SK-N-SH (cell line): ENCODE data around the gene GPR15LG. TPM values are rescaled to one million over a fixed set of nuclear protein-coding genes. Genes with fewer than 3 reads are reported as not detected.

ENCODE experiments used
- CTCF ChIA-PET: fragments of 300-600, 350-600 bp; formaldehyde crosslinking; extraction: SDS; loops from one replicate; lab custom pipeline; 2021; lab: Yijun Ruan, JAX
- POLR2A ChIA-PET: fragments of 350-600 bp; sonication (Branson Sonifier 250); formaldehyde crosslinking; extraction: SDS; loops from one replicate; lab custom pipeline; 2020; ENCODE audit warnings: antibody characterized with exemption, inconsistent platforms; lab: Yijun Ruan, JAX
- DNase-seq: peaks from one replicate; pipeline ENCODE4 v3.0.0; 2012
- H2AFZ ChIP-seq: fragments of 200-600 bp; sonication (generic); 2 replicates; pipeline ENCODE4 v1.8.1; 2016; ENCODE audit warnings: antibody characterized with exemption, mild to moderate bottlenecking, low read depth
- H3F3A ChIP-seq: fragments of 200-600 bp; sonication (generic); replicated peaks from 2 replicates; pipeline ENCODE3; 2016; ENCODE audit warnings: antibody characterized with exemption, mild to moderate bottlenecking; ENCODE audit not compliant: insufficient read depth
- H3K27ac ChIP-seq, 2 experiments: fragments of 200-500 bp in 1 of 2; fragments of 200-600 bp in 1 of 2; sonication (Bioruptor generic) in 1 of 2; sonication (generic), shearing (Covaris generic) in 1 of 2; 2 replicates each; pipeline versions ENCODE4 v1.5.1 to v1.6.1; 2014 to 2016; ENCODE audit warnings: low read depth in 2 of 2, inconsistent platforms in 1 of 2, low read length in 1 of 2, mild to moderate bottlenecking in 1 of 2, mixed read lengths in 1 of 2
- H3K27me3 ChIP-seq: fragments of 200-600 bp; sonication (generic), shearing (Covaris generic); 2 replicates; pipeline ENCODE4 v1.6.1; 2016; ENCODE audit warnings: mixed run types; ENCODE audit not compliant: insufficient read depth
- H3K36me3 ChIP-seq, 2 experiments: fragments of 200-500 bp in 1 of 2; fragments of 200-600 bp in 1 of 2; sonication (Bioruptor generic) in 1 of 2; sonication (generic) in 1 of 2; replicated peaks in 1 of 2; 2 replicates each; pipeline versions ENCODE3 to v1.5.1; 2014 to 2016; ENCODE audit warnings: low read length in 1 of 2, mild to moderate bottlenecking in 1 of 2; ENCODE audit not compliant: insufficient read depth in 2 of 2, control insufficient read depth in 1 of 2
- H3K4me1 ChIP-seq, 2 experiments: fragments of 200-500 bp in 1 of 2; fragments of 200-600 bp in 1 of 2; sonication (Bioruptor generic) in 1 of 2; sonication (generic), shearing (Covaris generic) in 1 of 2; 2 replicates each; pipeline versions ENCODE4 v1.5.1 to v1.6.1; 2014 to 2016; ENCODE audit warnings: low read depth in 1 of 2, low read length in 1 of 2, mixed run types in 1 of 2; ENCODE audit not compliant: insufficient read depth in 2 of 2, control insufficient read depth in 1 of 2
- H3K4me2 ChIP-seq: fragments of 200-600 bp; sonication (generic), shearing (Covaris generic); 2 replicates; pipeline ENCODE4 v1.6.1; 2017; ENCODE audit warnings: mixed run types
- H3K4me3 ChIP-seq, 2 experiments: fragments of 200-500 bp in 1 of 2; fragments of 200-600 bp in 1 of 2; sonication (Bioruptor generic) in 1 of 2; sonication (generic), shearing (Covaris generic) in 1 of 2; 2 replicates each; pipeline versions ENCODE4 v1.5.1 to v1.8.1; 2014 to 2016; ENCODE audit warnings: low read depth in 2 of 2, inconsistent platforms in 1 of 2, low read length in 1 of 2, mild to moderate bottlenecking in 1 of 2, mixed read lengths in 1 of 2, moderate library complexity in 1 of 2
- H3K79me2 ChIP-seq: fragments of 200-600 bp; sonication (generic); 2 replicates; pipeline ENCODE4 v1.8.1; 2017; ENCODE audit warnings: mild to moderate bottlenecking; ENCODE audit not compliant: insufficient read depth
- H3K9ac ChIP-seq: fragments of 200-600 bp; sonication (generic); 2 replicates; pipeline ENCODE4 v1.6.1; 2017; ENCODE audit warnings: mixed run types
- H3K9me2 ChIP-seq: fragments of 200-600 bp; sonication (generic); 2 replicates; pipeline ENCODE4 v1.6.1; 2017; ENCODE audit warnings: mixed run types
- H3K9me3 ChIP-seq: fragments of 200-600 bp; sonication (generic); 2 replicates; pipeline ENCODE4 v1.6.1; 2017; ENCODE audit warnings: mixed run types, mild to moderate bottlenecking, moderate library complexity
- H4K20me1 ChIP-seq: fragments of 200-600 bp; sonication (generic); 2 replicates; pipeline ENCODE4 v1.6.1; 2017; ENCODE audit warnings: mild to moderate bottlenecking, mixed run types; ENCODE audit not compliant: insufficient read depth
- ELF1 ChIP-seq: IDR thresholded peaks from 2 replicates; pipeline ENCODE4 v1.4.0; 2012
- EP300 ChIP-seq, 2 experiments: IDR thresholded peaks; 2 replicates each; pipeline versions ENCODE4 v1.4.0 to v1.6.1; 2012; ENCODE audit warnings: borderline replicate concordance in 1 of 2, low read depth in 1 of 2, low read length in 1 of 2
- EZH2phosphoT487 ChIP-seq: fragments of 200-600 bp; sonication (generic); IDR thresholded peaks from 2 replicates; pipeline ENCODE4 v1.6.1; 2017; ENCODE audit warnings: low read depth, mixed run types, mild to moderate bottlenecking, antibody characterized with exemption, moderate library complexity, borderline replicate concordance
- FOSL2 ChIP-seq: IDR thresholded peaks from 2 replicates; pipeline ENCODE4 v1.4.0; 2012; ENCODE audit warnings: low read depth, mild to moderate bottlenecking, moderate library complexity, borderline replicate concordance
- FOXJ3 ChIP-seq: sonication (generic); formaldehyde crosslinking; IDR thresholded peaks from 2 replicates; pipeline ENCODE4 v1.5.1; 2020; ENCODE audit warnings: mild to moderate bottlenecking, missing genetic modification reagents
- FOXM1 ChIP-seq: IDR thresholded peaks from 2 replicates; pipeline ENCODE4 v1.4.0; 2012; ENCODE audit warnings: low read depth, mild to moderate bottlenecking
- GABPA ChIP-seq: IDR thresholded peaks from 2 replicates; pipeline ENCODE4 v1.4.0; 2012; ENCODE audit warnings: low read depth, mild to moderate bottlenecking
- JUND ChIP-seq: IDR thresholded peaks from 2 replicates; pipeline ENCODE4 v1.4.0; 2012
- NFIC ChIP-seq: IDR thresholded peaks from 2 replicates; pipeline ENCODE4 v1.4.0; 2012; ENCODE audit warnings: borderline replicate concordance
- NRF1 ChIP-seq: IDR thresholded peaks from 2 replicates; pipeline ENCODE4 v1.6.1; 2012; ENCODE audit warnings: low read depth, mild to moderate bottlenecking, low read length
- POLR2AphosphoS5 ChIP-seq: IDR thresholded peaks from 2 replicates; pipeline ENCODE4 v1.6.1; 2012; ENCODE audit warnings: low read depth, low read length
- RFX5 ChIP-seq: IDR thresholded peaks from 2 replicates; pipeline ENCODE4 v1.6.1; 2012; ENCODE audit warnings: mild to moderate bottlenecking, improper control_type of control experiment, low read length
- RXRA ChIP-seq: IDR thresholded peaks from 2 replicates; pipeline ENCODE4 v1.4.0; 2012; ENCODE audit warnings: low read depth, mild to moderate bottlenecking, borderline replicate concordance
- SIN3A ChIP-seq: IDR thresholded peaks from 2 replicates; pipeline ENCODE4 v1.6.1; 2012; ENCODE audit warnings: low read depth, mild to moderate bottlenecking, low read length, moderate library complexity, borderline replicate concordance
- SMC3 ChIP-seq: IDR thresholded peaks from 2 replicates; pipeline ENCODE4 v1.6.1; 2012; ENCODE audit warnings: low read depth, low read length, improper control_type of control experiment
- TCF12 ChIP-seq: IDR thresholded peaks from 2 replicates; pipeline ENCODE4 v1.4.0; 2012
- TEAD4 ChIP-seq: IDR thresholded peaks from 2 replicates; pipeline ENCODE4 v1.4.0; 2012; ENCODE audit warnings: mild to moderate bottlenecking, borderline replicate concordance; ENCODE audit not compliant: insufficient read depth
- YY1 ChIP-seq: IDR thresholded peaks from 2 replicates; pipeline ENCODE4 v1.4.0; 2012; ENCODE audit warnings: low read depth, mild to moderate bottlenecking
- WGBS: methylation state at CpG from one replicate; pipeline ENCODE4 v1.1.6; 2017; ENCODE audit warnings: low lambda C conversion rate; 5-methylcytosine and 5-hydroxymethylcytosine counted together
- polyA plus RNA-seq, 3 experiments: library from polyadenylated mRNA; depleted of rRNA; stranded (reverse); fragments of >200 nt; gene quantifications; 2 replicates each; pipeline ENCODE4 v1.2.3, GENCODE V29; 2012
- TF ChIP-seq, protein P1 (sequence below): IDR thresholded peaks from 2 replicates; pipeline ENCODE4 v1.4.0; 2012; ENCODE audit warnings: low read depth, borderline replicate concordance
- TF ChIP-seq, protein P2 (sequence below): IDR thresholded peaks from 2 replicates; pipeline ENCODE4 v1.4.0; 2012; ENCODE audit warnings: low read depth
- TF ChIP-seq, protein P3 (sequence below): fragments of 150-350 bp; IDR thresholded peaks from 2 replicates; pipeline ENCODE4 v1.6.1; 2016; ENCODE audit warnings: mild to moderate bottlenecking, low read depth, low read length
- TF ChIP-seq, protein P4 (sequence below): IDR thresholded peaks from 2 replicates; pipeline ENCODE4 v1.4.0; 2012; ENCODE audit warnings: low read depth, borderline replicate concordance
- TF ChIP-seq, protein P5 (sequence below): IDR thresholded peaks from 2 replicates; pipeline ENCODE4; 2012

Gene GPR15LG
- polyA plus RNA-seq, 1 of the 3 experiments (the other 2 are of a cell fraction), result not detected

DNA sequence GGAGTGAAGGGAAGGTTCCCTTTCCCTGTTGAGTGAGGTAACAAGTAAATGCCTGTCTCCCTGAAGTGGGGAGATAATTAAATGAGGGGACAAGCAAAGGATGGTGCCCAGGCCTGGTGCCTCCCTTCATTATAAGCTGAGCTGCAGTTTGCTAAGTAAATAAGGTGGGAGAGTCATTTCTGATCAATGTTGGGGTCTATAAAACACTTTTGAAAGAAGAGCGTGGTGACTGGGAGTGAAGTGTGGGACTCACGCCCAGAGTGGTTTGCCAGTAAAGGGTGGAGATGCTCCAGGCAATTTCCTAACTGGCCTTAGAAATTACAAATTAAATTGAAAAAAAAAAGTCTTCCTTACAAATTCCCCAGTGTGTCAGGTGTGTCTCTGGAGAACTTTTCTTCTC is 9.6 kb upstream of the GPR15LG start:
- ChIA-PET POLR2A (no interaction called here), CTCF (interaction anchor here (2.2 kb wide), 1 partner anchor 16 kb away, joined by 13 read pairs; no protein-coding TSS in a partner anchor)
- no peak overlapping the region for H3K4me3 ChIP-seq
- no peak for DNase-seq
- TF ChIP-seq NFIC (no peak), EP300 (IDR thresholded peaks at IDR 0.05; ENCODE audit: borderline replicate concordance in 1 of 2, low read depth in 1 of 2, low read length in 1 of 2) (no peak), SMC3 (no peak), TCF12 (no peak), EZH2phosphoT487 (no peak), GABPA (no peak), RXRA (no peak), NRF1 (no peak), FOSL2 (no peak), POLR2AphosphoS5 (no peak), RFX5 (no peak), ELF1 (no peak), SIN3A (no peak), TEAD4 (no peak), FOXJ3 (CRISPR knock-in tag) (no peak)
- TF ChIP-seq, protein P1, sequence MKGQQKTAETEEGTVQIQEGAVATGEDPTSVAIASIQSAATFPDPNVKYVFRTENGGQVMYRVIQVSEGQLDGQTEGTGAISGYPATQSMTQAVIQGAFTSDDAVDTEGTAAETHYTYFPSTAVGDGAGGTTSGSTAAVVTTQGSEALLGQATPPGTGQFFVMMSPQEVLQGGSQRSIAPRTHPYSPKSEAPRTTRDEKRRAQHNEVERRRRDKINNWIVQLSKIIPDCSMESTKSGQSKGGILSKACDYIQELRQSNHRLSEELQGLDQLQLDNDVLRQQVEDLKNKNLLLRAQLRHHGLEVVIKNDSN, result no peak
- TF ChIP-seq, protein P2, sequence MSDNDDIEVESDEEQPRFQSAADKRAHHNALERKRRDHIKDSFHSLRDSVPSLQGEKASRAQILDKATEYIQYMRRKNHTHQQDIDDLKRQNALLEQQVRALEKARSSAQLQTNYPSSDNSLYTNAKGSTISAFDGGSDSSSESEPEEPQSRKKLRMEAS, result no peak
- TF ChIP-seq, protein P3, sequence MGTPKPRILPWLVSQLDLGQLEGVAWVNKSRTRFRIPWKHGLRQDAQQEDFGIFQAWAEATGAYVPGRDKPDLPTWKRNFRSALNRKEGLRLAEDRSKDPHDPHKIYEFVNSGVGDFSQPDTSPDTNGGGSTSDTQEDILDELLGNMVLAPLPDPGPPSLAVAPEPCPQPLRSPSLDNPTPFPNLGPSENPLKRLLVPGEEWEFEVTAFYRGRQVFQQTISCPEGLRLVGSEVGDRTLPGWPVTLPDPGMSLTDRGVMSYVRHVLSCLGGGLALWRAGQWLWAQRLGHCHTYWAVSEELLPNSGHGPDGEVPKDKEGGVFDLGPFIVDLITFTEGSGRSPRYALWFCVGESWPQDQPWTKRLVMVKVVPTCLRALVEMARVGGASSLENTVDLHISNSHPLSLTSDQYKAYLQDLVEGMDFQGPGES, result no peak
- H3K79me2 ChIP-seq, result no peaks in the 10 kb centered on the region
- no peak overlapping the region for H3K27ac ChIP-seq
- no peak overlapping the region for H3K9ac ChIP-seq
- H2AFZ ChIP-seq, result no peak overlapping the region
- H3K4me1 ChIP-seq, result no peaks in the 10 kb centered on the region
- H3K27me3 ChIP-seq, result no peaks in the 10 kb centered on the region
- H3F3A ChIP-seq, result no peaks in the 10 kb centered on the region
- H3K9me3 ChIP-seq, result no peaks in the 10 kb centered on the region
- no peaks in the 10 kb centered on the region for H3K9me2 ChIP-seq
- WGBS, result 68% methylated on average over 2 of the region's 2 CpGs
- H4K20me1 ChIP-seq, result no peaks in the 10 kb centered on the region
- no peak overlapping the region for H3K4me2 ChIP-seq
- H3K36me3 ChIP-seq, result no peaks in the 10 kb centered on the region

DNA sequence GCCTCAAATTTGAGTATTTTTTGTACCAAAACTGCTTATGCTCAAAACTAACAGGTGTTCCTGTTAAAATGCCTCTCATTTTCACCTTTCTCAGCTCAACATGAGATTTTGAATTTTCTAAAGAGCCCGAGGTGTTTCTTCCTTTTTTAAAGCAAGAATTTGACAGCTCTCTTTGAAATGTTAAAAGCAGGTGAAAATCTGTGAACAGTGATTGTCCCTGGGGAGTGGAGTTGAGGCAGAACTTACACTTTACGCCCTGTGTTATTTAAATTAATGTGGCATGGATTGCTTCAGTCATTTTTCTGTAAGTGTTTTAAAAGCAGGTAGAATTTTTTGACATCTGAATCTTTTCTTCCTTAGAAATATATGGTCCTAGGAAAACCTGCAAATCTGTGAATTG is 9.2 kb upstream of the GPR15LG start:
- no peak overlapping the region for H3K9ac ChIP-seq
- H4K20me1 ChIP-seq, result no peaks in the 10 kb centered on the region
- no peak overlapping the region for H2AFZ ChIP-seq
- no peak overlapping the region for H3K4me2 ChIP-seq
- no peaks in the 10 kb centered on the region for H3F3A ChIP-seq
- no peaks in the 10 kb centered on the region for H3K9me2 ChIP-seq
- ChIA-PET POLR2A (interaction anchor here (0.9 kb wide), 1 partner anchor 9 kb away, joined by 3 read pairs; no protein-coding TSS in a partner anchor), CTCF (no interaction called here)
- no peaks in the 10 kb centered on the region for H3K27me3 ChIP-seq
- H3K36me3 ChIP-seq, result no peaks in the 10 kb centered on the region
- DNase-seq, result no peak
- H3K9me3 ChIP-seq, result no peaks in the 10 kb centered on the region
- TF ChIP-seq, protein P3, result no peak
- TF ChIP-seq, protein P4, sequence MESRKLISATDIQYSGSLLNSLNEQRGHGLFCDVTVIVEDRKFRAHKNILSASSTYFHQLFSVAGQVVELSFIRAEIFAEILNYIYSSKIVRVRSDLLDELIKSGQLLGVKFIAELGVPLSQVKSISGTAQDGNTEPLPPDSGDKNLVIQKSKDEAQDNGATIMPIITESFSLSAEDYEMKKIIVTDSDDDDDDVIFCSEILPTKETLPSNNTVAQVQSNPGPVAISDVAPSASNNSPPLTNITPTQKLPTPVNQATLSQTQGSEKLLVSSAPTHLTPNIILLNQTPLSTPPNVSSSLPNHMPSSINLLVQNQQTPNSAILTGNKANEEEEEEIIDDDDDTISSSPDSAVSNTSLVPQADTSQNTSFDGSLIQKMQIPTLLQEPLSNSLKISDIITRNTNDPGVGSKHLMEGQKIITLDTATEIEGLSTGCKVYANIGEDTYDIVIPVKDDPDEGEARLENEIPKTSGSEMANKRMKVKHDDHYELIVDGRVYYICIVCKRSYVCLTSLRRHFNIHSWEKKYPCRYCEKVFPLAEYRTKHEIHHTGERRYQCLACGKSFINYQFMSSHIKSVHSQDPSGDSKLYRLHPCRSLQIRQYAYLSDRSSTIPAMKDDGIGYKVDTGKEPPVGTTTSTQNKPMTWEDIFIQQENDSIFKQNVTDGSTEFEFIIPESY, result no peak
- TF ChIP-seq, protein P5, sequence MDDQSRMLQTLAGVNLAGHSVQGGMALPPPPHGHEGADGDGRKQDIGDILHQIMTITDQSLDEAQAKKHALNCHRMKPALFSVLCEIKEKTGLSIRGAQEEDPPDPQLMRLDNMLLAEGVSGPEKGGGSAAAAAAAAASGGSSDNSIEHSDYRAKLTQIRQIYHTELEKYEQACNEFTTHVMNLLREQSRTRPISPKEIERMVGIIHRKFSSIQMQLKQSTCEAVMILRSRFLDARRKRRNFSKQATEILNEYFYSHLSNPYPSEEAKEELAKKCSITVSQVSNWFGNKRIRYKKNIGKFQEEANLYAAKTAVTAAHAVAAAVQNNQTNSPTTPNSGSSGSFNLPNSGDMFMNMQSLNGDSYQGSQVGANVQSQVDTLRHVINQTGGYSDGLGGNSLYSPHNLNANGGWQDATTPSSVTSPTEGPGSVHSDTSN, result no peak
- TF ChIP-seq TCF12, result no peak
- no peak for TF ChIP-seq TEAD4
- TF ChIP-seq JUND, result no peak
- no peak for TF ChIP-seq YY1
- TF ChIP-seq FOXM1, result no peak
- H3K4me1 ChIP-seq, result no peaks in the 10 kb centered on the region
- no peaks in the 10 kb centered on the region for H3K79me2 ChIP-seq
- no peak overlapping the region for H3K4me3 ChIP-seq
- 28% methylated on average over 2 of the region's 2 CpGs for WGBS
- no peak overlapping the region for H3K27ac ChIP-seq
